GM18507 (cell line): ENCODE data around the gene IFNL4.
"Not testable (repeated sequence)": the region's sequence is repeated elsewhere in the genome, so short reads cannot be mapped to it uniquely, and the experiment has no call there.

Experiments used
- DNase-seq: peaks from one replicate; pipeline ENCODE4 v3.0.0; 2011; ENCODE audit warnings: low read depth; ENCODE audit not compliant: insufficient read length; ENCODE audit errors: extremely low spot score
- FAIRE-seq: peaks from 2 replicates; lab custom pipeline; 2011; peaks lifted over from hg19 to GRCh38; lab: Jason Lieb, UNC

IFNL4 gene

DNA sequence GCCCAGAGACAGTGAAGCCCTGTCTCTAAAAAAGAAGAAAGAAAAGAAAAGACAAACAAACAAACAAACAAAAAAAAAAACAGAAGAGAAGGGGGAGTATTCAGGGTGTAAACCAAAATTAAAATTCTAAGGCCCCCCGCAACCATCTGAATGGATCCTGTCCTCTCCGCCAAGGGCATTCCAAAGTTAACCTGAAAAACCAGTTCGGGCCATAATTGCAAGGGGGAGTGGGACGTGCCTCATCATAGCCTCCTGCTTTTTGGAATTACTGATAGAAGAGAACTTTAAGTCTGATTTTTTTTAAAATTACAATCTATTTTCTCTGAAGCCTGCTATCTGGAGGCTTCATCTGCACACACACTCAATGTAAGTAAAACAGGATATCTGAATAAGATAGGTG, 13.8 kb upstream of the IFNL4 start:
- no peak for FAIRE-seq
- DNase-seq, result no peak

DNA sequence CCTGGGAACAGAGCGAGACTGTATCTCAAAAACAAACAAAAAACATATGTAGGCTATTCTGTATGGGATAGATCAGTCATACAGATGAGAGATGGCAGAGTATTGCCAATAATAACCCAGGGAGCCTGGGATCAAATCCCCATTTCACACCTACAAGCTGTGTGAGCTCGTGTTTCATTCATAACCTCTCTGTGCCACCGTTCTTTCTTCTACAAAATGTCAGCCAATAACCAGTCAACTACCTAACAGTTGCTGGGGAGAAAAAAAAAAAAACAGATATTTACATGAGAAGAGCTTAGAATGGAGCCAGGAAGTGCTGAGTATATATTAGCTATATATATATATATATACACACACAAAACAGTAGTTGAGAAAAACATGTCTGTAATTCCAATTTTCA, 13.0 kb upstream of the IFNL4 start:
- DNase-seq (no peak), FAIRE-seq (no peak)

DNA sequence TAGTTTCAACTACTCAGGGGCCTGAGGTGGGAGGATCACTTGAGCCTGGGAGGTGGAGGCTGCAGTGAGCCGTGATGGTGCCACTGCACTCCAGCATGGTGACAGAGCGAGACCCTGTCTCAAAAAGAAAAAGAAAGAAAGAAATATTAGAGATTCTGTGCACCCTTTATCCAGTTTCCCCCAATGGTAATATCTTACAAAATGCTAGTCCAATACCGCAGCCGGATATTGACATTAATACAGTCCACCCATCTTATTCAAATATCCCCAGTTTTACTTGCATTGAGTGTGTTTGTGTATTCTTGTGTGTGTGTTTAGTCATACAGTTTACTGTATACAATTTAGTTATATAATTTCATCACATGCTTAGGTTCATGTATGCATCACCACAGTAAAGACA, 8.6 kb upstream of the IFNL4 start:
- no peak for FAIRE-seq
- DNase-seq, result no peak

DNA sequence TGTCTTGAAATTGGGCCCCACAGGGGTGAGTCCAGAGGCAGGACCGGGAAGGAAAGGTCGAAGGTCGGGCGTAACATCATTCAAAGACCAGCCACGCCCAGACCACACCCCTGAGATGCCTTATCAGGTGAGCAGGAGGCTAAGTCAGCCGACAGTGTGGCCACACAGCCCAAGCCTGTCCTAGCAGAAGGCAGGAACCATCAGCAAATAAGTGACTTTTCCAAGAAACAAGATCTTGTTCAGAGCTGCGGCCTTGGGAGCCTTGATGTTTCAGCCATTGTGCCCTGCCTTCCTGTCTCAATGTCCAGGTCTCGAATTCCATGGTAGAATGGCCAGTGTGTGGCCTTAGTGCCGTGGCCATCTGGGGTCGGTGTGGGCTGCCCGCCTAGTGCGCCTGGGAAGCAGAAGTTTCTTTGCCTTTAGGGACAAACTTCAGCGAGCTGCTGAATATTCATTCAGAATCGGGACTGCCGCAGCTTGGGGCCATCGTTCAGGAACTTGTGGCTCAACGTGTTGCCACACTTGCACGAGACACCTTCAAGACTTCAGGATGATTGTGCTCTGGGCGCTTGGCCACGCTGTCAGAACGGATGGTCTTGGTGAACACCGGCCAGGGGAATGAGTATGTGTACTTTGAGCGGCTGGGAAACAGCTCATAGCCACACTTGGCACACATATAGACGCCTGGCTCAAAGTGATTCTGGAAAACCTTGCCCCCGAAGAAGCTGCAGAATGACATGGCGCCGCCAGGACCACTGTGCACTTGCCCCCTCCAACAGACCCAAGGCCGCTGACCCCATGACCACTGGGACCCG, 6.1 kb upstream of the IFNL4 start:
- no peak for DNase-seq
- FAIRE-seq, result no peak

DNA sequence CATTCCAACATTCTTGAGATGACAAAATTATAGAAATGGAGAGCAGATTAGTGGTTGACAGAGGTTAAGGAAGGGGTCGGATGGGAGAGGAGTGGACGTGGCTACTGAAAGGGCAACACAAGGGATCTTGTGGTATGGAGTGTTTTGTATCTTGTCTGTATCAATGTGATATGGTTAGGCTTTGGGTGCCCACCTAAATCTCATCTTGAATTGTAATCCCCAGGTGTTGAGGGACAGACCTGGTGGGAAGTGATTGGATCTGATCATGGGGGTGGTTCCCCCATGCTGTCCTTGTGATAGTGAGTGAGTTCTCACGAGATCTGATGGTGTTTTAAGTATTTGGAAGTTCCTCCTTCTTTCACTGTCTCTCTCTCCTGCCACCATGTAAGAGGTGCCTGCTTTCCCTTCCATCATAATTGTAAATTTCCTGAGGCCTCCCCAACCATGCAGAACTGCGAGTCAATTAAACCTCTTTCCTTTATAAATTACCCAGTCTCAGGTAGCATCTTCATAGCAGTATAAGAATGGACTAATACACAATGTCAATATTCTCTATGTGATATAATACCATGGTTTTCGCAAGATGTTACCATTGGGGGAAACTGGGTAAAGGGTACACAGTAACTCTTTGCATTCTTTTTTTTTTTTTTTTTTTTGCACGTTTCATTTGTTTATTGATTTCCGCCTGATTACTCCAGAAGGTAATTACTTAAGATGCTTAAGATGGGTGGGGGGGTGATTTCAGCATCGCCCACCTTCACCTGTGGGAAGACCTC, 4.9 kb upstream of the IFNL4 start:
- DNase-seq, result no peak
- FAIRE-seq, result no peak

DNA sequence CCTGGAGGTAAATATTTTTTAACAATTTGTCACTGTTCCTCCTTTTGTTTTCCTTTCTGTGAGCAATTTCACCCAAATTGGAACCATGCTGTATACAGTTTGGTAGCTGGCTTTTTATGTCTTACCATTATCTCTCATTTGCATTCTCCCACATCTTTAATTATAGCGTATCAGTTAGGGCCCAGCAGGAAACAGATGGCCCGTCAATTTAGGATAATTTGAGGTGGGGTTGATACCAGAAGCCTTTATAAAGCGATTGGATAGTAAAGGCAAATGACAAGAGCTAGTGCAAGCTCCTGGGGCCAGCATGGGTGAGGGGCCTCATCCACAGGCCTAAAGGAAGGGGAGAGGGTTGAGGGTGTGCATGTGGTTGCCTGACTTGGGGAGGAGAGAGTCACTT, 3.8 kb upstream of the IFNL4 start:
- FAIRE-seq, result no peak
- no peak for DNase-seq

DNA sequence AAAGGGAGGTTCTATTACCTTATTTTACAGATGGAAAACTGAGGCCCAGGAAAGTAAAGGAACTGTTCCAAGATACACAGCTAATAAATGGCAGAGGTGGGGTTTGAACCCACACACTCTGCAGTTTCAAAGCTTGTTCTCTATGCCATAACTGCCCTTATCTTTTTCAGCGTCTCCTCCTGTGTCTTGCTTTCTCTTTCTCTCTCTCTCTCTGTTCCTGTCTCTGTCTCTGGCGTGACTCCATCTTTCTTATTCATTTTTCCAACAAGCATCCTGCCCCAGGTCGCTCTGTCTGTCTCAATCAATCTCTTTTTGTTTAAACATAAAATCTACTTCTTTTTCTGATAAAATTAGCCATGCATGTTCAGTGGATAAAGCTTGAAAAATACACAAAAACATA, 3.2 kb upstream of the IFNL4 start:
- FAIRE-seq (no peak), DNase-seq (no peak)

DNA sequence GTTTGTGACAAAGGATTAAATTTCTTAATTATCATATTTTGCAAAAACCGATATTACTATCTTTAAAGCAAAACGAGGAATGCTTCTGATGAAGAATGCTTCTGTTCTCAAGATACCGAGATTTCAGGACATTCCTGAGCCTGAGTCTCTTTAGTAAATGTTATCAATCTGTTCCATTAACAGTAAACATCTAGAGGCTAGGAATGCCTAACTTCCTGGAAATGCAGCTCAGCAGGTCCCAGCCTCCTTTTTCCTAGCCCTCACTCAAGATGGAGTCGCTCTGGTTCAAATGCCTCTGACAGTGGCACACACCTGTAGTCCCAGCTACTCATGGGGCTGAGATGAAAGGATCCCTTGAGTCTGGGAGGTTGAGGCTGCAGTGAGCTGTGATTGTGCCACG, 2.4 kb upstream of the IFNL4 start:
- DNase-seq, result no peak
- no peak for FAIRE-seq

DNA sequence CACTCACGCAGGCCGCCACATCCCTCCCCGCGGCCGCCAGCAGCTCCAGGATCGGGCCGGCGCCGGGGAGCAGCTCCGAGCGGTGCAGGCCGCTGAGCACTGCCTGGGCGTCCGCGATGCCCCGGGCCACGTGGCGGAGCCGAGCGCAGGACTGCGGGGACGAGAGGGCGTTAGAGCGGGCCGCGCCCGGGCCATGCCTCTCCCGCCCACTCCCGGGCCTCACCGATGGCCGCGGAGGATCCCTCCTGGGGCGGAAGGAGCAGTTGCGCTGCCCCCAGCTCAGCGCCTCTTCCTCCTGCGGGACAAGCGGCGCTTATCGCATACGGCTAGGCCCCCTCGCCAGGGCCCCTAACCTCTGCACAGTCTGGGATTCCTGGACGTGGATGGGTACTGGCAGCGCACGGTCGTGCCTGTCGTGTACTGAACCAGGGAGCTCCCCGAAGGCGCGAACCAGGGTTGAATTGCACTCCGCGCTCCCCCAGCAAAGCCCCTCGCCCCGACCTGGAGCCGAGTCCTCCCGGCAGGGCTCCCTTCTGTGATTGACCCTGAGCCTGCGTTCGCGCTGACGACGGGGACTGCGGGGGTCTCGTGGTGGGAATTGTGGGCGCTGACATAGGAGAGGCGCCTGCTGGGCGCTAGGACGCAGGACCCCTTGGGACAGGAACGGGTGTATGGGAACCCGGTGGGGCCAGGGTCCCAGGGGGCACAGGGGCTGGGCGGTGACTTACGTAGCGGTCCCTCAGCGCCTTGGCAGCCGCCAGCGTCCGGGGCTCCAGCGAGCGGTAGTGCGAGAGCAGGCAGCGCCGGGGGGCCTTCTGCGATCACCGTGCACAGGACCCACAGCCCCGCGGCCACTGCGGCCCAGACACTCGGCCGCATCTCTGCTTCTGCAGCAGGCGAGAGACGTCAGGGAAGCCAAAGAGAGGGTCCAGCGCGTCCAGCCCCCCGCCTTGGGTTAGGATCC, 673 bp downstream of the IFNL4 start:
- DNase-seq (no peak), FAIRE-seq (no peak)

DNA sequence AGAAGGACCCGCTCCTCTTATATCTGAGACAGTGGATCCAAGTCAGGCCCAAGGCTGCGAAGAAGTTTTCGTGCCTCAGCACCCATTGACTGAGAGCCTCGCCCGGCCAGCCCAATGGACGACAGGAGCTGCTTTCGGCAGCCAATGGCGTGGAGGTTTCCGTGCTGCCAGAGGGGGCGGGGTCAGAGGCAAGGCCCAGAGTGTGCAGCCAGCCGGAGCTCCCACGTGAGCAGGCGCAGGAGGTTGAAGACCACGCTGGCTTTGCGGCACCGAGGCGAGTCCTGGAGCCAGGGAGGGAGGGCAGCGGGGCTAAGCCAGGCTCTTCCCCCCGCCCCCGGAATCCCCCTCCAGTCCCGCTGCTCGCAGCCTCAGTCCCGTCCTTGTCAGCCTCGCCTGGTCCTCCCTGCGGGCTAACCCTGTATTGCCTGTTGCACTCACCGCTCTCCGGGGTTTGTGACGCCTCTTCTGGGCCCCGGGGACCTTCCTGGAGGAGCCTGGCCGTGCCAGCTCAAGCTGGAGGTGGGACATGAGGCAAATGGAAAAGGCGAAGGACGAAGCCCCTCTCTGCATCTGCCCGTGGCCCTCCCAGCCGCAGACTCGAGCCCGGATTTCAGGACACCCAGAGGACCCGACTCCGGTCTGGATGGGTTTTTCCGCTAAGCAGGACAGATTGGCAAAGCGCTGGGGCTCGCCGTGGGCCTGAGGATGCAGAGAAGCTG, 1.5 kb downstream of the IFNL4 start:
- FAIRE-seq (no peak), DNase-seq (no peak)

DNA sequence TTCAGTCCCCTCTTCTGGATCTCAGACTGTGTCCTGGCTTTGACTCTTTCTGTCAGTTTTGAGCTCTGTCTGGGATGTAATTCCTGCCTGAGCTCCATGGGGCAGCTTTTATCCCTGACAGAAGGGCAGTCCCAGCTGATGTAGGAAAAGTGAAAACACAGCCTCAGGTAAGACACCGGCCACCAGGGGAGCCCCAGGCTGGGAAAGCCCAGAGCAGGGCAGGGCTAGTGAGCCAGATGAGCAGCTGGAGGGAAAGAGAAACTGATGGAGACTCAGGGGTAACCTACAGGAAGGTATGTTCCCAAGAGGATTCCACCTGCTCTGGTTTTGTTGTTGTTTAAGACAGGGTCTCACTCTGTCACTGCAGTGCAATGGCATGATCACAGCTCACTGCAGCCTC, 3.5 kb downstream of the IFNL4 start:
- DNase-seq, result not testable (repeated sequence)
- FAIRE-seq, result peak; percentile 80

DNA sequence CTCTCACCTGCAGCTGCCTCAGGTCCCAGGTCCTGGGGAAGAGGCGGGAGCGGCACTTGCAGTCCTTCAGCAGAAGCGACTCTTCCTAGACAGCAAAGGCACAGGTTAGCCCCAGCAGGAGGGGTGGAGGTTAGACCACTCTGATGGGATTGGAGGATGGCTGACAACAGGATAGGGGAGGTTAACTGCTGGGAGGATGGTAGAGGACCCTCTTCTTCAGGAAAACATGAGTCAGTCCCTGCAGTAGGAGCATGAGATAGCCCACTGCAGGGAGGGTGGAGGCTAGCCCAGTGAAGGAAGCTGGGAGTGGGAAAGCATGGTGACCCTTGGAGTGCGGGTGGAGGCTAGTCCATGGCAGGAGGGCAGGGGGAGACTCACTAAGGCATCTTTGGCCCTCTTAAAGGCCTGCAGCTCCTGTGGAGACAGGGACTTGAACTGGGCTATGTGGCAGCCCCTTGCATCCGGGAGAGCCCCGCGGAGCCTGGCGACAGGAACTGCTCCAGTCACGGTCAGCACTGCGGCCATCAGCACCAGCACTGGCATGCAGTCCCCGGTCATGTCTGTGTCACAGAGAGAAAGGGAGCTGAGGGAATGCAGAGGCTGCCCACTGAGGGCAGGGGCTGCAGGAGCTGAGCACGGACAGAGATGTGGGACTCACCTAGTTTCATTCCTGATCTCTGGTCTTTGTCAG, 4.1 kb downstream of the IFNL4 start, which contains the start of gene IFNL3:
Gene IFNL3, minus strand, starts transcription at position 597 of the 691 bp plus-strand sequence. Its CDS starts 39 bp downstream, at position 558.
- FAIRE-seq, result not testable (repeated sequence)

DNA sequence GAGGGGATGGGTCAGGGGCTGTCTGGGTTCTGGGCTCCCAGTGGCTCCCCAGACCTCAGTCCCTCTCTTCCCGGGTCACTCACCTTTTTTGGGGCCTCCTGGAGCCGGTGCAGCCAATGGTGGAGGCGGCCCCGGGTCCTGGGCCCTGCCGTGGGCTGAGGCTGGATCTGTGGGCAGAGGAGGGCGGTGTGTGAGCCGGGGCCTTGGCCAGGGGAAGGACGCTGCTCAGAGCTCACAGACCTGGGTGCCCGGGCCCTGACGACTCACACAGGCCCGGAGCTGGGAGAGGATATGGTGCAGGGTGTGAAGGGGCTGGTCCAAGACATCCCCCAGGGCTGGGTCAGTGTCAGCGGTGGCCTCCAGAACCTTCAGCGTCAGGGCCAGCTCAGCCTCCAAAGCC, 4.9 kb downstream of the IFNL4 start:
- not testable (repeated sequence) for FAIRE-seq, DNase-seq

More for the DNA sequence above, 4.1 kb downstream of the IFNL4 start, which contains the start of gene IFNL3:
- DNase-seq, result not testable (repeated sequence)

DNA sequence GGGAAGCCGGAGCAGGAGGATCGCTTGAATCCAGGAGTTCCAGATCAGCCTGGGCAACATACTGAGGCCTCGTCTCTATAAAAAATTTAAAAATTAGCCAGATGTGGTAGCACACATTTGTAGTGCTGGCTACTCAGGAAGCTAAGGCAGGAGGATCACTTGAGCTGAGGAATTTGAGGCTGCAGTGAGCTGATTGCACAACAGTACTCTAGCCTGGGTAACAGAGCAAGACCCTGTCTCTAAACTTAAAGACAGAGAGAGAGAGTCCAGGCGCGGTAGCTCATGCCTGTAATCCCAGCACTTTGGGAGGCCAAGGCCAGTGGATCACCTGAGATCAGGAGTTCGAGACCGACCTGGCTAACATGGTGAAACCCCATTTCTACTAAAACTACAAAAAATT, 8.2 kb downstream of the IFNL4 start:
- FAIRE-seq (no peak), DNase-seq (no peak)

DNA sequence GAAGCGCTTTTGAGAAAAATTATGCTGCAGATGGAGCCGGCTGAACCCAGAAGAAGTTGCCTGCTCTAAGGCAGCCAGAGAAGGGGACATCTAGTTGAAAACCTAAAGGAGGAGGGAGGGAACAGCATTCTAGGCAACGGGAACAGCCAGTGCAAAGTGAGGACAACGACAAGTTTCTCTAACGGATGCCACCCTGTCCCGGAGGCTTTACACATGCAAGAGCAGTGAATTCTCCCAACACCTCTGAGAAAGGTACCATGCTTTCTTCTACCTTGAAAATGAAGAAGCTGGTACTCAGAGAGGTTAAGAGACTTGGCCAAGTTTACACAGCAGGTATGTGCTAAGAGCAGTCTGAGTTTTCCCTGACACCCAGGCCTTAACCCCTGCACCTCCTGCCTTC, 9.7 kb downstream of the IFNL4 start:
- DNase-seq, result no peak
- no peak for FAIRE-seq

DNA sequence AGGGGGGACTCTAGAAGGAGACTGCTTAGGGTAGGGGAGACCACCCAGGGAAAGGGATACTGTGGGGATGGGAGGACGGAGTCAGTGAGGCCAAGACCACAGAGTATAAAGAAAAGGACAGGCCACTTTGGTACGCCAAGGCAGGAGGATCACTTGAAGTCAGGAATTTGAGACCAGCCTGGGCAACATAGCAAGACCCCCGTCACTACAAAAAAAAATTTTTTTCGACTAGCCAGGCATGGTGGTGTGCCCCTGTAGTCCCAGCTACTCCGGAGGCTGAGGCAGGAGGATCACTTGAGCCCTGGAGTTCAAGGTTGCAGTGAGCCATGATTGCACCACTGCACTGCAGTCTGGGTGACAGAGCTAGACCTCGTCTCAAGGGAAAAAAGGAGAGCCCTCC, 10.4 kb downstream of the IFNL4 start:
- DNase-seq (no peak), FAIRE-seq (no peak)

DNA sequence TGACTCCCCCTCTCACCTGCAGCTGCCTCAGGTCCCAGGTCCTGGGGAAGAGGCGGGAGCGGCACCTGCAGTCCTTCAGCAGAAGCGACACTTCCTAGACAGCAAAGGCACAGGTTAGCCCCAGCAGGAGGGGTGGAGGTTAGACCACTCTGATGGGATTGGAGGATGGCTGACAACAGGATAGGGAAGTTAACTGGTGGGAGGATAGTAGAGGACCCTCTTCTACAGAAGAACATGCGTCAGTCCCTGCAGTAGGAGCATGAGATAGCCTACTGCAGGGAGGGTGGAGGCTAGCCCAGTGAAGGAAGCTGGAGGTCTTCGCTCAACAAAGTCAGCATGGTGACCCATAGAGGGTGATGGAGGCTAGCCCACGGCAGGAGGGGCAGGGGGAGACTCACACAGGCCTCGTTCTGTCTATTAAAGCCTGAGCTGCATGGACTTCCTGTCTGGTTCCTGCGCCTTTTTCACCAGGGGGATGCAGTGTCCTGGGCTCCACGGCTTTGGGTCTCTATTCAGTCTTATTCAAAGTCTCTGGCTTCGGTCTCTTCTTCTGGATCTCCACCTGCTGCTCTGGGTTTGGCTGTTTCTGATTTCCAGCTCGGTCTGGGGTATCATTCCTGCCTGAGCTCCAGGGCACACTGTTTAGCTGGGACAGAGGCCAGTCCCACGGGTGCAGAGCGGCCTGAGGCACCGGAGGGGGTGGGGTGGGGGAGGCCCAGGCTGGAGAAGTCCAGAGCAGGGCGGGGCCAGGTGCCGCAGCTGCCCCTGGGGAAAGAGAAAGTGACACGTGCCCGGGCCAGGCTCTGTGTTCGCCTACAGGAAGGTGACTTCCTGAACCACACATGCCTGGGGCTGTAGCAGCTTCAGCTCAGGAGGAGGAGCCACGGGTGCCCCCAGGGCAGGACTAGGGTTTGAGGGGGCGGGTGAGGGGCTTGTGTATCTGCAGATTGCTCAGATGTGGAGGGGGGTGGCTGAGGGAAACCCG, 11.2 kb downstream of the IFNL4 start:
- DNase-seq, result peak; percentile 55
- FAIRE-seq, result peak; percentile 85
